Activated naive CD4-positive, alpha-beta T cell treated with Interleukin-2 at 50 U/mL for 16 hours (primary cell): ENCODE measurements around the gene HSD11B1.

Experiments
- DNase-seq: peaks from one replicate; pipeline ENCODE4 v3.0.0-alpha.2; 2020

The HSD11B1 gene

DNA sequence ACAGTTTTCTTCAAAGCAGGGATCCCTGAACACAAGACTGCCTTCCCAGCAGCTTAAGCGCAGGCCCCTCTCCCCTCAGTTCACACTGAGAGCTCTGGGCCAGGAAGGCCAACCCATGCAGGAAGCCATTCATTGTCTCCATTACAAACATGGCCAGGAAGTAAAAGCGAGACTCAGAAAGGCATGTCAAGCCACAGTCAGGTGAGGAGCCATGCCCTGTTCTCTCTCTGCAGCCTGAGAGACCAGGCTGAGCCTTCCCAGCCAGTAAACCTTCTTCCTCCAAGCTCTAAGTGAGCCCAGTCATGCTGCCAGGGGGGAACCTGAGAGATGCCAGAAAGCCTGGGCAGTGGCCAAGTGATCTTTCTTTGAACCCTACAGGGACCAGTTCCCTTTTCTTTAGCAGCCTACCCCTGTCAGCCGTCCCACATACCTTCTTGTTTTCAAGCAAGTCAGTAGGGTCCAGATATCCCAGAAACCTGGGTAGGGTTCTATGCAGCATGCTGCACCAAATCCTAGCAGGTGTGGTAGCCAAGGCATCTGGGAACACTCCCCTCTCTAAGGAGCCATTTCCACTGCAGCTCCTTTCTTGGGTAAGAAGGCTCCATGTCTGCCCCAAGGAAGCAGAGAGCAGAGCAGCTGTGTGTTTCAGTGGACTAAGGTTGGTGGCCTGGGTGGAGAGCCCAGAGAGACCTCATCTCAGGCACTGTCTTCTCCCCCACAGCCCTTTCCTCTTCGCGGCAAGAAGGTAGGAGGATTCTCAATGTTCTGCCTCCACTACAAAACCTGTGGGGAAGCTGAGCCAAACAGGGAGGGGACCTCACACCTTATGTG is 52.2 kb downstream of the HSD11B1 start:
- peak; percentile 41 for DNase-seq

- DNase-seq: no peak
Measured at GRCh38 chr1:209758400-209758799, 53.8 kb downstream of the HSD11B1 start.

DNA sequence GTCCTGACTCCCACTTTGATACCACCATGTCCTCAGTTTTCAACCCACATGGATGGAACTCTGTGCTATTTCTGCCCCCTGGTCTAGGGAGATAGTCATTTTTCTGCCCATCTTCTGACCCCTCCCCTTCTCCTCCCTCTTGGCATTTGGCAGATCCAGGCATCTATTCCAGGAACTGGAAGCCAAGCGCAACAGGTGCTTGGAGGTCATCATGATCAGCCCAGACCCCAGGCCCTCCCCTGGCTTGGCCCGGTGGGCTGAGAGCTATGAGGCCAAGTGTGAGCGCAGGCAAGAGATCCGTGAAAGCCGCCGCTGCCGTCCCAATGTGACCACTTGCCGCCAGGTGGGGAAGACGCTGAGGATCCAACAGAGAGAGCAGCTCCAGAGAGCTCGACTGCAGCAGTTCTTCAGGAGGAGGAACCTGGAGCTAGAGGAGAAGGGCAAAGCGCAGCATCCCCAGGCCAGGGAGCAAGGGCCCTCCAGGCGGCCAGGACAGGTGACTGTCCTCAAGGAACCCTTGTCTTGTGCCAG is 55.2 kb downstream of the HSD11B1 start:
- DNase-seq: no peak

DNA sequence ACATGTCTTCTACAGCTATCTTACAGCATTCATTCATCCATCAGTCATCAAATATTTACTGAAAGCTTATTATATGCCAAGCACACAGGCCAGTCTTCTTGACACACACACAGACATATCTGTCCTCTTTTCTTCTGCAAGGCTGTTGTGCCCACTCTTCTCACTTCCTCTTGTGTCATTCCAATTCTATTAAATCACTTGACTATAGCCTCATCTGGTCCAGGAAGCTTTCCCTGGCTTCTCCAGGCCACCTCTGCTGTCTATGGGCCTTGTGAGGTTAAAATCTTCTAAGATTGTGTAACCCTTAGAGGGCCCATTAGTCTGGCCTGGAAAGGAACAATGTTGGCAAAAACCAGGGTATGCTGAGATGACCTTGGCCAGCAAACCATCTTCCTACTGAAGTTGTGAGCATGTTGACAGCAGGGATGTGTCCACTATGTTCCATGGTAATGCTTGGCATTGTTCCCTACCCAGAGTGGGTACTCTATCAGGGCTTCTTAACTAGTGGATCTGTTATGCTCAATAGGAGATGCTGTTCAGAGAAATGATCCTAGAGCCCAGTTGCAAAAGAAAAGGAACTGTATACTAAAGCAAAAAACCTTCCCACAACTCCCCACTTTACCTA is 56.5 kb downstream of the HSD11B1 start:
- DNase-seq: no peak

- no peak for DNase-seq
Measured at GRCh38 chr1:209766051-209766450, 61.4 kb downstream of the HSD11B1 start.

- DNase-seq: no peak
Measured at GRCh38 chr1:209767096-209767495, 62.5 kb downstream of the HSD11B1 start.

- no peak for DNase-seq
Measured at GRCh38 chr1:209767706-209768105, 63.1 kb downstream of the HSD11B1 start.

DNA sequence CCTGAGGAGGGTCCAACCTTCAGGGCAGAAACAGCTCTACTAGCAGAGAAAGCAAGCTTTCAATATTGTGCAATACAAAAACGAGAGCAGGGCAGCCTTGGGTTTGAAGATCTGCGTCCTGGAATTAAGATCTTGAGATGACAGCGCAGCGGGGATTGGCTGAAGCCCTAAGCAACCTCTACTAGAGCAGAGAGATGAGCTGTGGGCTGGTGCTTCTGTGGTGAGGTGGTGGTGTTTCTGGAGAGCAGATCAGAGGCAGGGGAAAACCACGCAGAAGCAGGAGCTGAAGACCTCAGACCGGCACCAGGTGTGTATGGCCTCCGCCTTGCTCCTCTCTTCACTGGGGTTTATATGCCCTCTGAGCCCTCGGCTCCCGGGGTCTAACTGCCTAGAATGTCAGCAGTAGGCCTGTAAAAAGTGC is 63.7 kb downstream of the HSD11B1 start:
- DNase-seq: peak; percentile 82

DNA sequence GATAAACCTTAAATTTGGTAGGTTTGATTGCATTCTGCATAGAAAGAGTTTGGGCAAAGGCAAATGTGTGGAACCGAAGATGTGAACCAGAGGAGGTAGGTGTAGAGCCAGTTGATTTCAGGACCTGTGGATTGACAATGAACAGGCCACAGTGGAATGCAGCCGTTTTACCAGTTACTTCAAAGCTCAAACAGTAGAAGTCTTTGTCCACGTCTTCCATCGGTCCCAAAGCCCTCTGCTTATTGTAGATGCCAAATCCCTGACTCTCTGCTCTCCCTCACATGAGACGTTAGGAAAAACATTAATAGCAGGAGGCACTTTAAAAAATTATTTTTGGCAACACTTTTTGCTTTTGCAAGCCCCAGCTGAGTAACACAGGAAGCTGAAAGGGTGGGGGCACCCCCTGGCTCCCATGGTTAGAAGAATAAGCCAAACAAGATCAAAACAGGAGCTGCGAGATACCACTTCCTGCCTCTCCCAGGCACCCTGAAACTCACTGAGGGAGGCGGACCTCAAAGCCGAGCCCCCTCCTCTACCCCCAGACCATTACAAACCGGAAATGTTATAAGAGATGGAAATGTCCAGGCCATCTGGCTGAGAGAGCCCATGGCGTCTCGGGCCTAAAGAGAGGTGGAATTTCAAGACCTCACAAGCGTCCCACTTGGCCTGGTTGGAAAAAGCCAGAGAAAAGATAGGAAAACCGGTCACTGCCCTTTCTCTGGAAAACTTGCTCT is 64.7 kb downstream of the HSD11B1 start:
- DNase-seq: peak; percentile 79

DNA sequence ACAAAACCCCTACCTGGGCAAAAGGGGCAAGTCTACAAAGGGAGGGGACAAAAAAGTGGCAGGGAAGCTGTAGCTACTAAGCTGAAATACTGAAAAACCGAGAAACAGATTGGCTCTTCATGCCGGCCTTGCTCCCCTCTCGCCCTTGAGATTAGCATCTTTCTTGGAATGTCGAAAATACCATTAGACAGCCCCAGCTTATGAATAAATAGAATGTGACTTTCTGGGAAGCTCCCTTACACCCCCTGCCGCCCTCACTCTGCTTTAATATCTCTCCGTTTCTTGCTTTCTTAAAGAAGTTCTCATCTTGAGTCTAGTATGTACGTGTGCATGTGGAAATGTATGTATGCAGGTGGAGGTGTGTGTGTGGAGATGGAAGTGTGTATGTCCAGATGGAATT is 65.3 kb downstream of the HSD11B1 start:
- DNase-seq: no peak

DNA sequence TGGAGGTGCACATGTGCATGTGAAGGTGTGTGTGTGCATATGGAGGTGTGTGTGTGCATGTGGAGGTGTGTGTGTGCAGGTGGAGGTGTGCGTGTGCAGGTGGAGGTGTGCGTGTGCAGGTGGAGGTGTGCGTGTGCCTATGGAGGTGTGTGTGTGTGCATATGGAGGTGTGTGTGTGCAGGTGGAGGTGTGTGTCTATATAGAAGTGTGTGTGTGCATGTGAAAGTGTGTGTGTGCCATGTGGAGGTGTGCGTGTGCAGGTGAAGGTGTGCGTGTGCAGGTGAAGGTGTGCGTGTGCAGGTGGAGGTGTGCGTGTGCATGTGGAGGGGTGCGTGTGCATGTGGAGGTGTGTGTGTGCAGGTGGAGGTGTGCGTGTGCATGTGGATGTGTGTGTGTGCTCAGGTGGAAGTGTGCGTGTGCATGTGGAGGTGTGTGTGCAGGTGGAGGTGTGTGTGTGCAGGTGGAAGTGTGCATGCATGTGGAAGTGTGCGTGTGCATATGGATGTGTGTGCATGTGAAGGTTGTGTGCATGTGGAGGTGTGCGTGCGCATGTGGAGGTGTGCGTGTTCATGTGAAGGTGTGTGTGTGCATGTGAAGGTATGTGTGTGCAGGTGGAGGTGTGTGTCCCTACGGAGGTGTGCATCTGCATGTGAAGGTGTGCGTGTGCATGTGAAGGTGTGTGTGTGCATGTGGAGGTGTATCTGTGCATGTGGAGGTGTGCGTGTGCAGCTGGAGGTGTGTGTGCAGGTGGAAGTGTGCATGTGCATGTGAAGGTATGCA is 66.2 kb downstream of the HSD11B1 start:
- no peak for DNase-seq

DNA sequence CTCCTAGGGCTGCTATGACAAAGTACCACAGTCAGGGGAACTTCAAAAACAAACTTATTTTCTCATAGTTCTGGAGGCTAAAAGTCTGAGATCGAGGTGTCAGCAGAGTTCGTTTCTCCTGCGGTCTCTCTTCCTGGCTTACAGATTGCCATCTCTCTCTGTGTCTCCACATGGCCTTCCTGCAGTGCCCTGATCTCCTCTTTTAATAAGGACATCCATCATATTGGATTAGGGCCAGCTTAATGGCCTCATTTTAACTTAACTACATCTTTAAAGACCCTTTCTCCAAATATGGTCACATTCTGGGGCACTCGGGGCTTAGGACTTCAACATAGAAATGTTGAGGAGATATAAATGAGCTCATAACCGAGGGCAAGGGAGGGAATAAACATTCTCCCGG is 67.5 kb downstream of the HSD11B1 start:
- DNase-seq: no peak

DNA sequence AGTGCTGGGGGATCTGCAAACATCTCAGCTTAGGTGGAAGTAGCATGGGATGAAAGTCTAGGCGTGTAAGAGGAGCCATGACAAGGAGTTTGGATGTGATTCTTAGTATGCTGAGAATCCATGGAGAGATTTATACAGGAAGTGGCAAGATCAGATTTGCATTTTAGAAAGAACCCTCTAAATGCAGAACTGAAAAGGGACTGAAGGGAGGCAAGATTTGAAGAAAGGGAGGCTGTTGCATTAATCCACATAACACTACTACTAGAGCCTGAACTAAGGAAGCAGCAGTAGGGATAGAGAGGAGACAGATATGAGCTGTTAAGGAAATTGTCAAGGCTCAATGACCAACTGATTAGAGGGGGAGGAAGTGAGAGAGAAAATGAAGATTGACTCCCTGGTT is 69.9 kb downstream of the HSD11B1 start:
- no peak for DNase-seq

- no peak for DNase-seq
Measured at GRCh38 chr1:209775678-209776077, 71.0 kb downstream of the HSD11B1 start.

DNA sequence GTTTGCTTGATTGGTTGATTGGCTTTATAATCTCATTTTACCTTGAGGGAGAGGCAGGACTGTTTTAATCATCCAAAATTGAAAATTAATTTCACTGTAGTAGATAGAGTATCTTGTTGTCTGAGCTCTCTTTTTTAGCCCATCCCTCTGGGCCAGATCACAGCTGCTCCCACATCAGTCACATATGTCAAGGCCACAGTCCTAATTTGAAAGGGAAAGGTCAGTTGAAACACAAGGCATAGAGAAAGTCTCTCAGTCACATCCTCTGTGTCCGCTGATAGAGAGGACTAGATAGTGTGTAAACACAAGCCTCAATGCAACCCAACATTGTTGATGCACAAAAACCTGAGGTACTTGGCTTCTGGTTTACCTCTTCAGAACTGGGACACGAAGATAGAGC is 72.9 kb downstream of the HSD11B1 start:
- DNase-seq: no peak

- no peak for DNase-seq
Measured at GRCh38 chr1:209778102-209778501, 73.5 kb downstream of the HSD11B1 start.

DNA sequence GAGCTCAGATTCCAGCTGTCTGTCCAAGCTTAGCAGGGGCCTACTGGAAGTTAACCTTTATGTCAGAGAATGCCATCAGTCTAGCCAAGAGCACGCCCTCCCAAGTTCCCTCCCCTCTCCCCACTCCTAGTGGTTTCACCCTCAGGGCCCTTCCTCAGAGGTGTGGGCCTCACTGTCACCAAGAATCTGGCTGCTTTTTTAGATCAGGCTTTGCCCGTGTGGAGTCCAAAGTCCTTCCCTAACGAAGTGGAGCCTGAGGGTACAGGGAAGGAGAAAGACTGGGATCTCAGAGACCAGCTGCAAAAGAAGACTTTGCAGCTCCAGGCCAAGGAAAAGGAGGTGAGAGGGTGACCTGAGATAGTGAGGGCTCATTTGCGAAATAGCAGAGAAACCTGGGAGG is 75.6 kb downstream of the HSD11B1 start:
- DNase-seq: no peak

- no peak for DNase-seq
Measured at GRCh38 chr1:209783386-209783785, 78.7 kb downstream of the HSD11B1 start.
